Right atrium auricular region (tissue), 2 donors: ENCODE results near the gene COX8C. TPM values are rescaled to one million over a fixed set of nuclear protein-coding genes. Genes with fewer than 3 reads are reported as not detected.

Source experiments
- DNase-seq: peaks from one replicate; pipeline ENCODE4 v3.0.0-alpha.2; 2019; ENCODE audit warnings: low spot score
- H3K27ac ChIP-seq, 2 donors: fragments of 200-600 bp; sonication (generic); 1 replicate in 1 of 2; 2 replicates in 1 of 2; pipeline ENCODE4 v1.5.1; 2016 to 2019
- H3K27me3 ChIP-seq, 2 donors: fragments of 200-600 bp; sonication (generic); one replicate each; pipeline versions ENCODE4 v1.5.1 to v1.6.0; 2017 to 2019
- H3K36me3 ChIP-seq: fragments of 200-600 bp; sonication (generic); one replicate; pipeline ENCODE4 v1.5.1; 2016
- H3K4me1 ChIP-seq, 2 donors: fragments of 200-600 bp; sonication (generic); one replicate each; pipeline versions ENCODE4 v1.5.1 to v1.6.0; 2017 to 2019
- H3K4me3 ChIP-seq, 2 donors: fragments of 200-600 bp; sonication (generic); 1 replicate in 1 of 2; 2 replicates in 1 of 2; pipeline ENCODE4 v1.5.1; 2017 to 2019; ENCODE audit warnings: mild to moderate bottlenecking in 1 of 2, moderate library complexity in 1 of 2
- H3K9me3 ChIP-seq, 2 donors: fragments of 200-600 bp; sonication (generic); one replicate each; pipeline ENCODE4 v1.5.1; 2019
- total RNA-seq, 2 donors: library from RNA; depleted of rRNA; stranded (reverse); fragments of >200 nt; gene quantifications; one replicate each; pipeline ENCODE4 v1.1.0, GENCODE V29; 2016
- TF ChIP-seq, protein P1 (sequence below), 2 donors: fragments of 200-600 bp; sonication (generic); IDR thresholded peaks; one replicate each; pipeline ENCODE4 v1.5.1; 2019; ENCODE audit warnings: antibody characterized with exemption in 2 of 2

The COX8C gene
- total RNA-seq, 2 donors from 2014 or later, result not detected

DNA sequence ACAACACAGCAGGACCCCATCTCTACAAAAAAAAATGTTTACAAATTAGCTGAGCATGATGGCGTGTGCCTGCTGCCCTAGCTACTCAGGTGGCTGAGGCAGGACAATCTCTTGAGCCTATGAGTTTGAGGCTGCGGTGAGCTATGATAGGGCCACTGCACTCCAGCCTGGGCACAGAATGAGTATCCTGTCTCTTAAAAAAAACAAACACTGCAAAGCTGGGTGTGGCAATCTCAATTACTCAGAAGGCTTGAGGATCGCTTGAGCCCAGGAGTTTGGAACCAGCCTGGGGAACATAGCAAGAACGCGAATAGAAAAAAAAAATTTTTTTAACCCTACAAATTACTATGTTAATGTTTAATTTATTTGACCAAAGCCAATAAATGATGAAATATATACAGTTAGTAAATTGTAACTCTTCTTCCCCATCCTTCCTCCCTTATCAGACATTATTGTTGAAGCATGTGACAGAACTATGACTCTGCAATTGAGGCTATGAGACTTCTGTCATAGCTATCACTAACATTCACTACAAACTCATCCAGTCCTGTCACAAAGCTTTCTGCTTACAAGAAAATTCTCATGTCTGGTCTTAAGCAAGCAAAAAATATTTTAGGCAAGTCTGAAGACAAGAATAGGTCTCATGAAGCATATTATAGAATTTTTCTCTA is 23.9 kb upstream of the COX8C start:
- no peak overlapping the region for H3K4me3 ChIP-seq
- TF ChIP-seq, protein P1, sequence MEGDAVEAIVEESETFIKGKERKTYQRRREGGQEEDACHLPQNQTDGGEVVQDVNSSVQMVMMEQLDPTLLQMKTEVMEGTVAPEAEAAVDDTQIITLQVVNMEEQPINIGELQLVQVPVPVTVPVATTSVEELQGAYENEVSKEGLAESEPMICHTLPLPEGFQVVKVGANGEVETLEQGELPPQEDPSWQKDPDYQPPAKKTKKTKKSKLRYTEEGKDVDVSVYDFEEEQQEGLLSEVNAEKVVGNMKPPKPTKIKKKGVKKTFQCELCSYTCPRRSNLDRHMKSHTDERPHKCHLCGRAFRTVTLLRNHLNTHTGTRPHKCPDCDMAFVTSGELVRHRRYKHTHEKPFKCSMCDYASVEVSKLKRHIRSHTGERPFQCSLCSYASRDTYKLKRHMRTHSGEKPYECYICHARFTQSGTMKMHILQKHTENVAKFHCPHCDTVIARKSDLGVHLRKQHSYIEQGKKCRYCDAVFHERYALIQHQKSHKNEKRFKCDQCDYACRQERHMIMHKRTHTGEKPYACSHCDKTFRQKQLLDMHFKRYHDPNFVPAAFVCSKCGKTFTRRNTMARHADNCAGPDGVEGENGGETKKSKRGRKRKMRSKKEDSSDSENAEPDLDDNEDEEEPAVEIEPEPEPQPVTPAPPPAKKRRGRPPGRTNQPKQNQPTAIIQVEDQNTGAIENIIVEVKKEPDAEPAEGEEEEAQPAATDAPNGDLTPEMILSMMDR (IDR thresholded peaks at IDR 0.05), result no peak
- H3K27me3 ChIP-seq, result no peaks in the 10 kb centered on the region
- DNase-seq, result no peak
- H3K36me3 ChIP-seq, result no peaks in the 10 kb centered on the region
- no peak overlapping the region for H3K27ac ChIP-seq
- H3K4me1 ChIP-seq, result peaks cover 0 to 15% of the 10 kb centered on the region in 2 donors
- no peaks in the 10 kb centered on the region for H3K9me3 ChIP-seq

DNA sequence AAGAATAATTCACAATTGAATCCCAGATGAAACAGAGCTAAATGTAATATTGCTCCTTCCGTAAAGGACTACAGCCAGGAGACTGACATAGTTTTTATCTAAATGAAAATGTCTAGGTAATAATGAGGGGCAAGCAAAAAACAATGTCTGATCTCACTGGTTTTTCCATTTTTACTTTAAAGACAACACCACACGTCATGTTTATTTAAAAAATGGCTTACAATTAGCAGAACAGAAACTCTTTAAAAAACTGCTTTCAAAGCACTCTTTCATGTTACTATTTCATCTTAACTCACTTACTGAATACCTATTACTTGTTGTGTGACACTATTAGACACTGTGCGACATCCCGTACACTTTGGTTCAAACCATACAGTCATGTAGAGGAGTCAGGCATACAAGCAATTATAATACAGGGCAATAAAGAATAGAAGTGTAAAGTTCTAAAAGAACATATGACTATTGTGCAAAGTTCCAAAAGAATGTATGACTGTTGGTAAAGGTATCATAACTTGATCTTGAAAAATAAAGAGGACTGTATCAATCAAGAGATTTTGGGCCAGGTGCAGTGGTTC is 23.3 kb upstream of the COX8C start:
- Histone ChIP-seq H3K9me3 (no peaks in the 10 kb centered on the region), H3K4me3 (no peak overlapping the region), H3K36me3 (no peaks in the 10 kb centered on the region), H3K4me1 (peaks cover 0 to 14% of the 10 kb centered on the region in 2 donors), H3K27ac (no peak overlapping the region), H3K27me3 (no peaks in the 10 kb centered on the region)
- no peak for DNase-seq
- TF ChIP-seq, protein P1 (IDR thresholded peaks at IDR 0.05), result no peak

DNA sequence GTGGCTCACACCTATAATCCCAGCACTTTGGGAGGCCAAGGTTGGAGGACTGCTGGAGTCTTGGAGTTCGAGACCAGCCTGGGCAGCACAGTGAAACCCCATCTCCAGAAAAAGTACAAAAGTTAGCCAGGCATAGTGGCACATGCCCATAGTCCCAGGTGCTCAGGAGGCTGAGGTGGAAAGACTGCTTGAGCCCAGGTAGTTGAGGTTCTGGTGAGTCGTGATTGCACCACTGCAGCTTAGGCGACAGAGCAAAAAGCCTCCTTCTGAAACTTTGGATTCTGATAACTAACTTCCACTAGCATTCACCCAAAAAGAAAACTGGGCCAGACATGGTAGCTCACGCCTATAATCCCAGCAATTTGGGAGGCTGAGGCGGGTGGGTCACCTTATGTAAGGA is 20.8 kb upstream of the COX8C start:
- H3K27ac ChIP-seq, result no peak overlapping the region
- peaks cover 0 to 25% of the 10 kb centered on the region in 2 donors for H3K4me1 ChIP-seq
- no peak for DNase-seq
- H3K36me3 ChIP-seq, result no peaks in the 10 kb centered on the region
- no peaks in the 10 kb centered on the region for H3K9me3 ChIP-seq
- H3K27me3 ChIP-seq, result no peaks in the 10 kb centered on the region
- TF ChIP-seq, protein P1 (IDR thresholded peaks at IDR 0.05), result no peak
- H3K4me3 ChIP-seq, result no peak overlapping the region

DNA sequence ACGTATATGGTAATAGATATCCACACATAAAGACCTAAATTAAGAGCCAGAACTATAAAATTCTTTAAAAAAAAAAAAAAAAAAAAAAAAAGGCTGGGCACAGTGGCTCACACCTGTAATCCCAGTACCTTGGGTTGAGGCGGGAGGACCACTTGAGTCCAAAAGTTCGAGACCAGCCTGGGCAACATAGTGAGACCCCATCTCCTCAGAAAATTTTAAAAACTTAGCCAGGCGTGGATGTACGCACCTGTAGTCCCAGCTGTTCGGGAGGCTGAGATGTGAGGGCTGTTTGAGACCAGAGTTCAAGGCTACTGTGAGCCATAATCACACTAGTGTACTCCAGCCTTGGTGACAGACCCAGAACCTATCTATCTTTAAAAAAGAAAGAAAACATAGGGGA is 18.4 kb upstream of the COX8C start:
- TF ChIP-seq, protein P1 (IDR thresholded peaks at IDR 0.05), result no peak
- Histone ChIP-seq H3K36me3 (no peaks in the 10 kb centered on the region), H3K27me3 (no peaks in the 10 kb centered on the region), H3K9me3 (no peaks in the 10 kb centered on the region), H3K4me3 (no peak overlapping the region), H3K4me1 (peaks cover 0 to 28% of the 10 kb centered on the region in 2 donors), H3K27ac (no peak overlapping the region)
- no peak for DNase-seq

DNA sequence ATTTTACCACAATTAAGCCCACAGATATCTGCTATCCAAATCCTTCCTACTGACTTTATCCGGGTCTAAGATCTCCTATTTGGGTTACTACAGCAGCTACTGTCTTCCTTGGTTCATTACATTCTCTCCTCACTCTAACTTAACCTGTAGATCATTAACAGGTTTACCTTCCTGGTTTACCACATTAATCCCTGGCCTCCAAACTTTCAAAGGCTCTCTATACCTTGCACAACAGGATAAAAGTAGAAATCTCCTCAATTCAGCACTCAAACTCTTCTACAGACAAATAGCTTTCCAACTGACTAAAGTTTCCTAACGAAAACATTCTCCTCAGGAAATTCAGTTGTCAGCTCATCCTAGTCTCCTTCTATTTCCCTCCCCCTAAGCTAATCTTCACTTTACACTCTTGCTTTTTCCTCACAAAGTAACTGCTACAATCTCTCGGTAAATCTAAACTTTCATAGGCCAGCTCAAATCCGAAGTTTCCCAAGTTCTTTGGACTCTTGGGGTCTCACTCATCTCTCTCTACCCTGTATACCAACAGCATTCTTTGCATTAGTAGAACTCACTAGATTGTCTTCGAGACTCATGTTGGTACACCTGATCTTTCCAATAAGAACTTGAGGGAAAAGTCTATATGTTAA is 16.9 kb upstream of the COX8C start:
- H3K4me3 ChIP-seq, result no peak overlapping the region
- TF ChIP-seq, protein P1 (IDR thresholded peaks at IDR 0.05), result no peak
- no peaks in the 10 kb centered on the region for H3K36me3 ChIP-seq
- peaks cover 0 to 28% of the 10 kb centered on the region in 2 donors for H3K4me1 ChIP-seq
- H3K27ac ChIP-seq, result no peak overlapping the region
- H3K27me3 ChIP-seq, result no peaks in the 10 kb centered on the region
- no peaks in the 10 kb centered on the region for H3K9me3 ChIP-seq
- DNase-seq, result no peak
